ENCODE measurements around the gene LYG1. TPM values are rescaled to one million over a fixed set of nuclear protein-coding genes. Genes with fewer than 3 reads are reported as not detected.

LYG1 gene
- total RNA-seq, 1 experiment from 2014 or later = 0.23 TPM

- POLR2A ChIA-PET = no interaction called here
- in situ Hi-C loops (cut with HindIII; ENCODE audit: low pct_unique_long_range_greater_than_20kb, low sequenced_read_pairs) = no loop called here
These were observed 25.1 kb downstream of the LYG1 start for GRCh38 chr2:99275882-99276281.

GRCh38 chr2:99261242-99261641 lies 39.8 kb downstream of the LYG1 start:
- H3K9me3 ChIP-seq (ENCODE audit: control insufficient read depth, insufficient read depth, low read depth, low read length) = no peaks in the 10 kb centered on the region
- H3K4me1 ChIP-seq (ENCODE audit: control insufficient read depth, insufficient read depth, low read length) = no peaks in the 10 kb centered on the region
- ChIA-PET CTCF (no interaction called here), POLR2A (no interaction called here)
- ATAC-seq (no peak), DNase-seq (ENCODE audit: low read depth, low spot score) (no peak)
- no peaks in the 10 kb centered on the region for H3K27me3 ChIP-seq (ENCODE audit: control insufficient read depth, insufficient read depth, low read length)
- H3K36me3 ChIP-seq (ENCODE audit: control insufficient read depth, insufficient read depth, low read length) = no peaks in the 10 kb centered on the region
- H3K4me3 ChIP-seq (ENCODE audit: low read depth in 2 of 2, low read length in 2 of 2) = no peak overlapping the region
- TF ChIP-seq CTCF (IDR thresholded peaks at IDR 0.05) (no peak), TCF7L2 (IDR thresholded peaks at IDR 0.05; ENCODE audit: low read depth, low read length) (no peak), SIN3A (IDR thresholded peaks at IDR 0.05; ENCODE audit: borderline replicate concordance, insufficient read depth, low read depth, low read length) (no peak), POLR2AphosphoS5 (IDR thresholded peaks at IDR 0.05; ENCODE audit: low read depth, low read length) (no peak), REST (IDR thresholded peaks at IDR 0.05; ENCODE audit: insufficient read depth in 1 of 2, low read depth in 2 of 2, low read length in 1 of 2) (no peak)
- no TSS peak for BruUV-seq (replicated peaks)
- in situ Hi-C loops (cut with HindIII; ENCODE audit: low pct_unique_long_range_greater_than_20kb, low sequenced_read_pairs) = no loop called here
- no peak overlapping the region for H3K27ac ChIP-seq (ENCODE audit: low read length)
- intact Hi-C loops (cut with micrococcal nuclease; ENCODE audit: unreplicated experiment) = no loop called here

More at GRCh38 chr2:99275882-99276281, 25.1 kb downstream of the LYG1 start:
- no peak overlapping the region for H3K27ac ChIP-seq (ENCODE audit: low read length)
- ATAC-seq = no peak
- CTCF ChIA-PET = no interaction called here
- no peak overlapping the region for H3K4me3 ChIP-seq (ENCODE audit: low read depth in 2 of 2, low read length in 2 of 2)
- intact Hi-C loops (cut with micrococcal nuclease; ENCODE audit: unreplicated experiment) = no loop called here
- TF ChIP-seq SIN3A (IDR thresholded peaks at IDR 0.05; ENCODE audit: borderline replicate concordance, insufficient read depth, low read depth, low read length) (no peak), TCF7L2 (IDR thresholded peaks at IDR 0.05; ENCODE audit: low read depth, low read length) (no peak), REST (IDR thresholded peaks at IDR 0.05; ENCODE audit: insufficient read depth in 1 of 2, low read depth in 2 of 2, low read length in 1 of 2) (no peak), POLR2AphosphoS5 (IDR thresholded peaks at IDR 0.05; ENCODE audit: low read depth, low read length) (no peak), CTCF (IDR thresholded peaks at IDR 0.05) (no peak)
- no peak for DNase-seq (ENCODE audit: low read depth, low spot score)
- no peaks in the 10 kb centered on the region for H3K27me3 ChIP-seq (ENCODE audit: control insufficient read depth, insufficient read depth, low read length)
- no peaks in the 10 kb centered on the region for H3K36me3 ChIP-seq (ENCODE audit: control insufficient read depth, insufficient read depth, low read length)
- BruUV-seq (replicated peaks) = no TSS peak
- H3K9me3 ChIP-seq (ENCODE audit: control insufficient read depth, insufficient read depth, low read depth, low read length) = peaks cover 8% of the 10 kb centered on the region; the same call in 1 of the 2 replicates
- H3K4me1 ChIP-seq (ENCODE audit: control insufficient read depth, insufficient read depth, low read length) = no peaks in the 10 kb centered on the region

All from Panc1 (cell line).